Measurements from ENCODE around the gene UBASH3A.

The UBASH3A gene

GRCh38 chr21:42417533-42417932, 13.8 kb downstream of the UBASH3A start:
- TF ChIP-seq CTCF (IDR thresholded peaks at IDR 0.05; ENCODE audit: low read depth, low read length): no peak
- H3K27me3 ChIP-seq: peaks cover 34% of the 10 kb centered on the region
- DNase-seq: no peak
- no peaks in the 10 kb centered on the region for H3K36me3 ChIP-seq
- H3K9me3 ChIP-seq: no peaks in the 10 kb centered on the region
- H3K4me3 ChIP-seq (ENCODE audit: low read depth, low read length): no peak overlapping the region
- no peaks in the 10 kb centered on the region for H3K4me1 ChIP-seq

- H3K4me3 ChIP-seq (ENCODE audit: low read depth, low read length): no peak overlapping the region
- no peaks in the 10 kb centered on the region for H3K9me3 ChIP-seq
- no peaks in the 10 kb centered on the region for H3K36me3 ChIP-seq
- TF ChIP-seq CTCF (IDR thresholded peaks at IDR 0.05; ENCODE audit: low read depth, low read length): no peak
- peaks cover 41% of the 10 kb centered on the region for H3K27me3 ChIP-seq
- DNase-seq: no peak
- no peaks in the 10 kb centered on the region for H3K4me1 ChIP-seq
Measured at GRCh38 chr21:42418886-42419285, 15.2 kb downstream of the UBASH3A start.

- DNase-seq: no peak
- no peak overlapping the region for H3K4me3 ChIP-seq (ENCODE audit: low read depth, low read length)
- no peaks in the 10 kb centered on the region for H3K4me1 ChIP-seq
- H3K27me3 ChIP-seq: peaks cover 50% of the 10 kb centered on the region
- TF ChIP-seq CTCF (IDR thresholded peaks at IDR 0.05; ENCODE audit: low read depth, low read length): no peak
- no peaks in the 10 kb centered on the region for H3K36me3 ChIP-seq
- no peaks in the 10 kb centered on the region for H3K9me3 ChIP-seq
Measured at GRCh38 chr21:42419845-42420244, 16.1 kb downstream of the UBASH3A start.

GRCh38 chr21:42421018-42421793, 17.5 kb downstream of the UBASH3A start:
- no peak overlapping the region for H3K4me3 ChIP-seq (ENCODE audit: low read depth, low read length)
- no peak for TF ChIP-seq CTCF (IDR thresholded peaks at IDR 0.05; ENCODE audit: low read depth, low read length)
- no peaks in the 10 kb centered on the region for H3K4me1 ChIP-seq
- no peaks in the 10 kb centered on the region for H3K36me3 ChIP-seq
- H3K9me3 ChIP-seq: no peaks in the 10 kb centered on the region
- no peak for DNase-seq
- H3K27me3 ChIP-seq: peaks cover 50% of the 10 kb centered on the region

GRCh38 chr21:42423197-42423675, 19.5 kb downstream of the UBASH3A start:
- H3K4me1 ChIP-seq: no peaks in the 10 kb centered on the region
- no peak for TF ChIP-seq CTCF (IDR thresholded peaks at IDR 0.05; ENCODE audit: low read depth, low read length)

GRCh38 chr21:42423685-42424084, 20.0 kb downstream of the UBASH3A start:
- H3K4me3 ChIP-seq (ENCODE audit: low read depth, low read length): no peak overlapping the region
- H3K27me3 ChIP-seq: peaks cover 47% of the 10 kb centered on the region
- H3K4me1 ChIP-seq: no peaks in the 10 kb centered on the region
- no peak for TF ChIP-seq CTCF (IDR thresholded peaks at IDR 0.05; ENCODE audit: low read depth, low read length)
- H3K36me3 ChIP-seq: no peaks in the 10 kb centered on the region
- DNase-seq: no peak
- H3K9me3 ChIP-seq: no peaks in the 10 kb centered on the region

More at GRCh38 chr21:42423197-42423675, 19.5 kb downstream of the UBASH3A start:
- Histone ChIP-seq H3K9me3 (no peaks in the 10 kb centered on the region), H3K27me3 (peaks cover 49% of the 10 kb centered on the region), H3K36me3 (no peaks in the 10 kb centered on the region), H3K4me3 (ENCODE audit: low read depth, low read length) (no peak overlapping the region)
- no peak for DNase-seq

Measured in BE2C (cell line).